ENCODE measurements around the gene PRKCG.
A peak's percentile ranks its signal among the peaks of the same experiment; 100 is the strongest.
"Not testable (repeated sequence)": the region's sequence is repeated elsewhere in the genome, so short reads cannot be mapped to it uniquely, and the experiment has no call there.

Gene PRKCG

GRCh38 chr19:53881482-53882390, at the start of gene PRKCG:
TSS of gene PRKCG (plus strand) at chr19:53882197. CDS start at chr19:53882495, 298 bp downstream.
- peak within 1 kb of the TSS; percentile 18 for H3K4me3 ChIP-seq (ENCODE audit: control insufficient read depth, low read depth, low read length)
- DNase-seq (ENCODE audit: low read depth) = no peak
- peak; percentile 38 for TF ChIP-seq CTCF (IDR thresholded peaks at IDR 0.05; ENCODE audit: control insufficient read depth, insufficient read depth, low read depth, low read length, missing control alignments)

DNA sequence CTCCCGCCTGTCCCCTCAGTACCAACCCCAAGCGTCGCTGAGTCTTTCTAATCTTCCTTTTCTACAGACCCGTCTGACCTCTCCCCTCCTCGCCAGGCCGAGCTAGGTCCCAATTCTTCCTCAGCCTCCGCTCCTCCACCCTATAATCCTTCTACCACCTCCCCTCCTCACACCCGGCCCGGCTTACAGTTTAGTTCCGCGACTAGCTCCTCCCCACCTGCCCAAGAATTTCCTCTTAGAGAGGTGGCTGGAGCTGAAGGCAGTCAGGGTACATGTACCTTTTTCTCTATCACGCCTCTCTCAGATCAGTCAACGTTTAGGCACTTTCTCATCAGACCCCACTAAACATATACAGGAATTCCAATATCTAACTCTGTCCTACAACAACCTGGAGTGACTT, 49.1 kb upstream of the PRKCG start:
- DNase-seq (ENCODE audit: low read depth); H3K4me3 ChIP-seq (ENCODE audit: control insufficient read depth, low read depth, low read length): not testable (repeated sequence)

- H3K4me3 ChIP-seq (ENCODE audit: control insufficient read depth, low read depth, low read length) = not testable (repeated sequence)
Observed at GRCh38 chr19:53838446-53838845, 43.6 kb upstream of the PRKCG start.

DNA sequence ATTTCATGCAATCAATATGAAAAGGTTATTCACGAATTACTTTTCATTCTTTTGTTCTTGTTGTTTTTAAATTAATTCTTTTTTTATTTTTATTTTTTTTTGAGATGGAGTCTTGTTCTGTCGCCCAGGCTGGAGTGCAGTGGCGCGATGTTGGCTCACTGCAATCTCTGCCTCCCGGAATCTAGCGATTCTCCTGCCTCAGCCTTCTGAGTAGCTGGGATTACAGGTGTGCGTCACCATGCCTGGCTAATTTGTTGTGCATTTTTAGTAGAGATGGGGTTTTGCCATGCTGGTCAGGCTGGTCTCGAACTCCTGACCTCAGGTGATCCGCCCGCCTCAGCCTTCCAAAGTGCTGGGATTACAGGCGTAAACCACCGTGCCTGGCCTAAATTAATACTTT, 41.8 kb upstream of the PRKCG start:
- not testable (repeated sequence) for DNase-seq (ENCODE audit: low read depth); H3K4me3 ChIP-seq (ENCODE audit: control insufficient read depth, low read depth, low read length)

More at GRCh38 chr19:53838446-53838845, 43.6 kb upstream of the PRKCG start:
- not testable (repeated sequence) for DNase-seq (ENCODE audit: low read depth)

- H3K4me3 ChIP-seq (ENCODE audit: control insufficient read depth, low read depth, low read length) = not testable (repeated sequence)
- peak; percentile 72 for DNase-seq (ENCODE audit: low read depth)
Observed at GRCh38 chr19:53840914-53841313, 41.1 kb upstream of the PRKCG start.

GRCh38 chr19:53844849-53845246, 37.1 kb upstream of the PRKCG start:
- H3K4me3 ChIP-seq (ENCODE audit: control insufficient read depth, low read depth, low read length) = no peak overlapping the region
- no peak for TF ChIP-seq CTCF (IDR thresholded peaks at IDR 0.05; ENCODE audit: control insufficient read depth, insufficient read depth, low read depth, low read length, missing control alignments)
- DNase-seq (ENCODE audit: low read depth) = no peak

GRCh38 chr19:53847555-53847954, 34.4 kb upstream of the PRKCG start:
- no peak for TF ChIP-seq CTCF (IDR thresholded peaks at IDR 0.05; ENCODE audit: control insufficient read depth, insufficient read depth, low read depth, low read length, missing control alignments)
- H3K4me3 ChIP-seq (ENCODE audit: control insufficient read depth, low read depth, low read length) = no peak overlapping the region
- DNase-seq (ENCODE audit: low read depth) = no peak

- no peak for TF ChIP-seq CTCF (IDR thresholded peaks at IDR 0.05; ENCODE audit: control insufficient read depth, insufficient read depth, low read depth, low read length, missing control alignments)
- no peak overlapping the region for H3K4me3 ChIP-seq (ENCODE audit: control insufficient read depth, low read depth, low read length)
- DNase-seq (ENCODE audit: low read depth) = peak; percentile 68
Observed at GRCh38 chr19:53849237-53849676, 32.7 kb upstream of the PRKCG start.

- TF ChIP-seq CTCF (IDR thresholded peaks at IDR 0.05; ENCODE audit: control insufficient read depth, insufficient read depth, low read depth, low read length, missing control alignments) = no peak
- no peak for DNase-seq (ENCODE audit: low read depth)
- H3K4me3 ChIP-seq (ENCODE audit: control insufficient read depth, low read depth, low read length) = no peak overlapping the region
Observed at GRCh38 chr19:53853707-53854106, 28.3 kb upstream of the PRKCG start.
